Body of pancreas (tissue), 4 donors: ENCODE measurements around the gene CDH15. TPM values are rescaled to one million over a fixed set of nuclear protein-coding genes. Genes with fewer than 3 reads are reported as not detected.

ENCODE experiments used
- ATAC-seq: fragments of 150-250 bp; one replicate; pipeline ENCODE4 v1.9.1; 2016
- DNase-seq, 4 donors: peaks; one replicate each; pipeline ENCODE4 v3.0.0-alpha.2; 2019
- H3K27ac ChIP-seq, 4 donors: fragments of 200-600 bp; sonication (generic); 1 replicate in 3 of 4; 2 replicates in 1 of 4; pipeline versions ENCODE4 v1.5.1 to v1.6.1; 2016 to 2019; ENCODE audit warnings: mild to moderate bottlenecking in 1 of 4, mixed read lengths in 1 of 4, moderate library complexity in 1 of 4
- H3K27me3 ChIP-seq, 2 donors: fragments of 200-600 bp; sonication (generic); one replicate each; pipeline ENCODE4 v1.6.0; 2016; ENCODE audit warnings: mild to moderate bottlenecking in 1 of 2
- H3K36me3 ChIP-seq, 2 donors: fragments of 200-600 bp; sonication (generic); replicated peaks in 1 of 2; 2 replicates each; pipeline ENCODE4 v1.5.1; 2016; ENCODE audit warnings: low read depth in 2 of 2; ENCODE audit not compliant: insufficient read depth in 1 of 2
- H3K4me1 ChIP-seq: fragments of 200-600 bp; sonication (generic); one replicate; pipeline ENCODE4 v1.6.0; 2016
- H3K4me3 ChIP-seq, 2 donors: fragments of 200-600 bp; sonication (generic); 1 replicate in 1 of 2; 2 replicates in 1 of 2; pipeline ENCODE4 v1.5.1; 2016 to 2019
- H3K9me3 ChIP-seq, 3 donors: fragments of 200-600 bp; sonication (generic); 1 replicate in 2 of 3; 2 replicates in 1 of 3; pipeline ENCODE4 v1.5.1; 2016
- CTCF ChIP-seq, 7 experiments: fragments of 450-650 bp in 4 of 7; fragments of 200-600 bp in 3 of 7; sonication (generic) in 3 of 7; IDR thresholded peaks; one replicate each; pipeline ENCODE4 v1.5.1; 2016 to 2019; ENCODE audit warnings: antibody characterized with exemption in 7 of 7
- POLR2A ChIP-seq, 3 donors: fragments of 450-650 bp; IDR thresholded peaks; one replicate each; pipeline ENCODE4 v1.6.1; 2016; ENCODE audit warnings: antibody characterized with exemption in 3 of 3, mild to moderate bottlenecking in 2 of 3
- WGBS, 2 donors: methylation state at CpG; one replicate each; pipeline ENCODE4 v1.1.5; 2017; 5-methylcytosine and 5-hydroxymethylcytosine counted together
- intact Hi-C: fragments of 100-400 bp; cut with DNase I; formaldehyde crosslinking; loops from one replicate; pipeline ENCODE4 v1.15.1; 2023
- total RNA-seq, 2 donors: library from RNA; depleted of rRNA; stranded (reverse); fragments of >200 nt; gene quantifications; one replicate each; pipeline ENCODE4 v1.1.0, GENCODE V29; 2016

Gene CDH15
- total RNA-seq, 2 donors from 2014 or later = 1.0 TPM; not detected in 1

GRCh38 chr16:89233678-89234490 lies 62.3 kb downstream of the CDH15 start:
- WGBS, 2 donors = 93 to 94% methylated on average over 16 of the region's 16 CpGs
- ATAC-seq = no peak
- no peaks in the 10 kb centered on the region for H3K9me3 ChIP-seq
- no peak overlapping the region for H3K4me3 ChIP-seq
- H3K27ac ChIP-seq = no peak overlapping the region
- no peak for DNase-seq
- TF ChIP-seq CTCF (IDR thresholded peaks at IDR 0.05) (no peak), POLR2A (IDR thresholded peaks at IDR 0.05) (no peak)
- no peaks in the 10 kb centered on the region for H3K4me1 ChIP-seq
- intact Hi-C loops = no loop called here
- peaks cover 0 to 4% of the 10 kb centered on the region in 2 donors for H3K36me3 ChIP-seq
- no peaks in the 10 kb centered on the region for H3K27me3 ChIP-seq

GRCh38 chr16:89237733-89238132 lies 66.2 kb downstream of the CDH15 start:
- intact Hi-C loops = no loop called here
- H3K4me3 ChIP-seq = no peak overlapping the region
- TF ChIP-seq POLR2A (IDR thresholded peaks at IDR 0.05) (no peak), CTCF (IDR thresholded peaks at IDR 0.05) (no peak)
- H3K27me3 ChIP-seq = no peaks in the 10 kb centered on the region
- H3K36me3 ChIP-seq = peaks cover 0 to 1% of the 10 kb centered on the region in 2 donors
- peaks cover 9% of the 10 kb centered on the region for H3K4me1 ChIP-seq
- ATAC-seq (no peak), DNase-seq (no peak)
- no peaks in the 10 kb centered on the region for H3K9me3 ChIP-seq
- H3K27ac ChIP-seq = no peak overlapping the region
- WGBS, 2 donors = 83 to 88% methylated on average over 3 of the region's 3 CpGs

GRCh38 chr16:89241187-89242007 lies 69.8 kb downstream of the CDH15 start:
- 5% methylated on average over 34 to 37 of the region's 39 CpGs for WGBS, 2 donors
- peaks cover 12% of the 10 kb centered on the region for H3K4me1 ChIP-seq
- no peaks in the 10 kb centered on the region for H3K27me3 ChIP-seq
- H3K9me3 ChIP-seq = no peaks in the 10 kb centered on the region
- H3K27ac ChIP-seq = peak overlapping the region; percentile 88 to 94 (median 92)
- H3K4me3 ChIP-seq = peak overlapping the region; percentile 26 to 62
- intact Hi-C loops = loop anchor here (10.0 kb wide), 1 partner anchor 263 kb away; the partner anchor contains the start of gene SPG7
- ATAC-seq = peak; percentile 70
- DNase-seq = peak; percentile 62 to 73 (median 68)
- H3K36me3 ChIP-seq = no peaks in the 10 kb centered on the region
- peak; percentile 67 to 92 (median 91) for TF ChIP-seq POLR2A (IDR thresholded peaks at IDR 0.05)
- no peak for TF ChIP-seq CTCF (IDR thresholded peaks at IDR 0.05)

GRCh38 chr16:89242795-89243200 lies 71.2 kb downstream of the CDH15 start:
- Histone ChIP-seq H3K4me3 (no peak overlapping the region), H3K27ac (no peak overlapping the region), H3K27me3 (no peaks in the 10 kb centered on the region), H3K4me1 (peaks cover 20% of the 10 kb centered on the region), H3K9me3 (no peaks in the 10 kb centered on the region), H3K36me3 (no peaks in the 10 kb centered on the region)
- intact Hi-C loops = loop anchor here (10.0 kb wide), 1 partner anchor 262 kb away; the partner anchor contains the start of gene SPG7
- ATAC-seq (no peak), DNase-seq (peak in 1 of 4 donors; percentile 23)
- TF ChIP-seq POLR2A (IDR thresholded peaks at IDR 0.05) = no peak
- no peak for TF ChIP-seq CTCF (IDR thresholded peaks at IDR 0.05)
- 25 to 40% methylated on average over 4 to 12 of the region's 12 CpGs for WGBS, 2 donors
